HG02938 (cell line): Measurements from ENCODE around the gene DHRS7B.
"Not testable (repeated sequence)": the region's sequence is repeated elsewhere in the genome, so short reads cannot be mapped to it uniquely, and the experiment has no call there.

ENCODE experiments used
- ATAC-seq: cut with Tn5 transposase; IDR thresholded peaks from one replicate; pipeline ENCODE4 v1.9.1; 2021; ENCODE audit warnings: mild to moderate bottlenecking, moderate library complexity; ENCODE audit not compliant: unreplicated experiment

DHRS7B gene

GRCh38 chr17:21176773-21177395, 50.1 kb downstream of the DHRS7B start:
- ATAC-seq = no peak

- ATAC-seq = no peak
These were observed 50.6 kb downstream of the DHRS7B start for GRCh38 chr17:21177401-21177800.

GRCh38 chr17:21177854-21178600, 51.3 kb downstream of the DHRS7B start:
- no peak for ATAC-seq

DNA sequence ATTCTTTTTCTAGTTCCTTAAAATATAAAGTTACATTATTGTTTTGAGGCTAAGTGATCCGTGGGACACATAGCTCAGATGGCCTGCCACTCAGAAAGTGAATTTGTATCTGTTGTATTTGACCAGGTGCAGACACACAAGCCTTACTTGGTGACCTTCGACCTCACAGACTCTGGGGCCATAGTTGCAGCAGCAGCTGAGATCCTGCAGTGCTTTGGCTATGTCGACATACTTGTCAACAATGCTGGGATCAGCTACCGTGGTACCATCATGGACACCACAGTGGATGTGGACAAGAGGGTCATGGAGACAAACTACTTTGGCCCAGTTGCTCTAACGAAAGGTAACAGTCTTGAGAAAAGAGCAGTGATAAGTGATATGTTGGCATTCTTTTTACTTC, 56.7 kb downstream of the DHRS7B start:
- ATAC-seq = no peak

- ATAC-seq = no peak
These were observed 57.8 kb downstream of the DHRS7B start for GRCh38 chr17:21184570-21184969.

DNA sequence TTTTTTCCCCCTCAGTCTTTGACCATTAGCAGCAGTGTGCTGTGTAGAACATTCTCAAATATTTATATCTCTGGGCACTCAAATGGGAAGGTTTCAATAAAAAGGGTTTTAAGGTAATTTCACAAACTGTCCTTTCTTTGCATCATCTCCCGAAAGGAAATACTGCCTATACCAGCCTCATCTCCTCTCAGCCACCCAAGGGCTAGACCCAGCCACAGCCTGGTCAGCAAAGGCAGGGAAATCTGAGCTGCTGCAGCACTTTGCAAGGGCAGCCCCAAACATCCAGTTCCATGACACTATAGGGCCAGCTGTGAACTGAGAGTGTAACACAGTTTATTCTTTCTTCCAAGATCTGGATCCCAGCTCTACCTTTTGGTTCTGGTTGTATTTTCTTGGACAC, 58.3 kb downstream of the DHRS7B start:
- no peak for ATAC-seq

- no peak for ATAC-seq
These were observed 59.8 kb downstream of the DHRS7B start for GRCh38 chr17:21186399-21187187.

DNA sequence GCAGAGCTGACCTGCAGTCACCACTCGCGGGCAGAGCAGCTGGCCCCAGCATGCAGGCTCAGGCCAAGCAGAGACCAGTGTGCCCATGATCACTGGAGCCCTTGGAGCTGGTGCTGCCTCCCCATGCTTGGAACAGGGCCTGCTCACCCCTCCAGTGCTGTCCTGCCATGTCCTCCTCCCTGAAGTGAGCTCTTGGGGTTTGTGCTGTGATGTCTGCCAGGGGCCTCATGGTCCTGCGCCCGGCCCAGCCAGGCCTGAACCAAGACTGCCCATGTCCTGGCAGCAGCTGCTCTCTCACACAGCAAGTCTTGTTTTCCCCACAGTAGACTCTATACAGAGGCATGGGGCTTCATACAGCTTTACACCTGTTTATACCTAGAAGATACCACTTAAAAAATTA, 62.6 kb downstream of the DHRS7B start:
- no peak for ATAC-seq

DNA sequence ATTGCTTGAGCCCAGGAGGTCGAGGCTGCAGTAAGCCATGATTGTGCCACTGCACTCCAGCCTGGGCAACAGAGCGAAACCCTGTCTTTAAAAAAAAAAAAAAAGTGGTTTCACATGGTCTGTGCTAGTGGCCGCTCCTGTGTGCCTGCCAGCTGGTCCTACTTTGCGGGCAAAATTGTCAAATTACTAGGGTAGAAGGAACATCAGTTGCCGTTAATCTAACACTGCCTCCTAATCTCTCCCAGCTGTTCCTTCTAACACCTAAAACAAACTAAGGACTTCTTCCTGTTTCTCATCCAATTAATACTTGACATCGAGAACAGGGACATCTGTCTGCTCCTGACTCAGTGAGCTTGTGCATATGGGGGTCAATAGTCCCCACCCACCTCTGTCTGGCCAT, 63.3 kb downstream of the DHRS7B start:
- ATAC-seq = no peak

DNA sequence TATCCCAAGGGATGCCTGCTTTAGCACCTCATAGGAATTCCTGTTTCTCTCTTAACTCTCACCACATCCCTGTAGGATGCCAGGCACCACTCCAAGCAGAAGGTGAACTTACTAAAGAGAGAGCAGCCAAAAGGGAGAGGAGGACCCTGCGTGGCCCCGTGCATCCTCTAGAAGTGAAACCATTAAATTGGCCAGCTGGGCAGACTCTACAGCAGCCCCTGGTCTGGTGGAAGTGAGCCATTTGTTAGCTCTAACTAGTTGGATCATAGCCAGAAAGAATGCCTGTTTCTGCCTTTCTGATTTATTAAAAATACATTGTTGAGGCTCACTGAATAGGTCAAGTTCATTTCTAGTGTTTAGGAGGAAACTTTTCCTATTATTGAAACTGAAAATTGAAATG, 64.9 kb downstream of the DHRS7B start:
- no peak for ATAC-seq

GRCh38 chr17:21192414-21192813, 65.7 kb downstream of the DHRS7B start:
- ATAC-seq = not testable (repeated sequence)

- ATAC-seq = no peak
These were observed 66.3 kb downstream of the DHRS7B start for GRCh38 chr17:21193031-21193430.

DNA sequence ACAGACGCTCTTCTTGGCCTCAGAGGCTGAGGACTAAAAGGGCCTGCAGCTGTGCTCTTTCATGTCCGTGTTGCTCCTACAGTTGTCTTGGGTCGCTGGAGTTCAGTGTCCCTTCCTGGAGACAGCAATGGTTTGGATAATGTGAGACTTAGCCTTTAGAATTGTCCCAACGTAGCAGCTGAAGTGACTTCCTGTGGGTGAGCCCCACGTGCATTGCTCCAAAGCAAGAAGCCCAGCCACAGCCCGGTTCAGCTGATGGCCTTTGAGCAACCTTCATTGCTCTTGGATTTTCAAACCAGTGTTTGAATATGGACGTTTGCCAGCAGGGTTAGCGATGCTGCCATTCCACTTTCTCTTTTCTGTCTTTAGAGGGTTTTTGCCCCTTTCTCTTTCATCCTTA, 67.5 kb downstream of the DHRS7B start:
- ATAC-seq = no peak

GRCh38 chr17:21194703-21195102, 67.9 kb downstream of the DHRS7B start:
- no peak for ATAC-seq

DNA sequence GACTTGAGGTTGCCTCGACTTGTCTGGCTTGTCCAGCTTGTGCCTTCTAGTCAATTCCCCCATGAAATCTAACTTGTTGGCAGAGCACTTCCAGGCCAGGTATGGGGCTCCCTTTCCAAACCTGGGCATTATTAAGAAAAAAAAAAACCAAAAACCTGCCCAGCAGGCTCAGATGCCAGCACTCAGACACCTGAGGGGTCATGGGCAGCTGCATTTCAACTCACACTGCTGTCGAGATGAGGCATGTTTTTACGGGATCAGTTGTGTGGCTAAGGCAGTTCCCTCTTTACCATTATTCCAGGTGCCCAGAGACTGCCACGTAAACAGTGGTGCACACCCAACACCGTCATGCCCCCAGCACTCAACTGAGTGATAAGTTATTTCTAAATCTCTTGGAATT, 69.4 kb downstream of the DHRS7B start:
- ATAC-seq = no peak

DNA sequence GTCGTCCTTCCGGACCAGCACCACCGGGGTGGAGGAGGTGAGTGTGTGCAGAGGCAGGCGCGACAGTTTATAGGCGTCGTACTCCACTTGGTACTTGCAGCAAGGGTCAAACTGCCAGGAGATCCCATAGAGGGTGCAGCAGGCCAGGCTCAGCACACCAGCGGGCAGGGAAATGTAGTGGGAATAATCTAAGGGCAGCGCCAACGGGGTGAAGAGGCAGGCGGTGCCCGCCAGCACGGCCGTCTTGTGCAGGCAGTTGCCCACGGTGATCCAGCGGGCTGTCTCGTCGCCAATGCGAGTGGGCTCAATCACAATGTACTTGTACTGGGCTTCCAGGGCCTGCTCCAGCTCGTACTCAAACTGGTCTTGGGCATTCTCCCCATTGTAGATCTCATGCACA, 71.6 kb downstream of the DHRS7B start:
- no peak for ATAC-seq

GRCh38 chr17:21199311-21199710, 72.5 kb downstream of the DHRS7B start:
- no peak for ATAC-seq

DNA sequence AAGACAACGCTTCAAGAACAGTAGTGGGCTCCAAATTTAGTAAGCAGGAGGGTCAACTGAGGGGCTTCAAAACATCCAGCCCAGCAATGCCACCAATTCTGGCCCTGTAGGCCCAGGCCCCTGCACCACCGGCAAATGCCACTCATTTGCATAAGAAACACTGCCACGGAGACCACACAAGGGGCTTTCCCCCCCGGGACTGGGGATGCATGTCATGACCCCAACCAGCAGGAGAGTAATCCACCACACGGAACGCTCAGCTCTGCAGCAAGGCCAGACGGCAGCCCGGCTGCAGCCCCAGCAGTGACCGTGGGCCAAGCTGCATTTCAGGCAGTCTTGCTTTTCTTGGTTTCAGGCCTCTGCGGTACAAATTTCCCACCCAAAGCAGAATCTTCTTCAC, 73.1 kb downstream of the DHRS7B start:
- no peak for ATAC-seq

GRCh38 chr17:21200590-21201297, 74.0 kb downstream of the DHRS7B start:
- ATAC-seq = no peak

DNA sequence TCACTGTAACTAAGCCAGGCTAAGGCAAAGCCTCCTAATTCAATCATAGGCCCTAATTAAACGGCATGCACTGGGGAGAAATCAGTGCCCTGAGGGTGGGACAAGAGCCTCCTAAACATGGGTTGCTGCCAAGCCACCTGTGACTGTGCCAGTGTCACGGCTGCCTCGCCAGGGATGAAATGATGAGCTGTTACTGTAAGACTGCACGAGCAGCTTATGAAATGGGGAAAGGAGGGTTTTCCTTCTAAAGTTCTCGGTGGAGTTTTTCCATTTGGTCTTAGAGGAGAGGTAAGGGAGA, 74.5 kb downstream of the DHRS7B start:
- no peak for ATAC-seq

DNA sequence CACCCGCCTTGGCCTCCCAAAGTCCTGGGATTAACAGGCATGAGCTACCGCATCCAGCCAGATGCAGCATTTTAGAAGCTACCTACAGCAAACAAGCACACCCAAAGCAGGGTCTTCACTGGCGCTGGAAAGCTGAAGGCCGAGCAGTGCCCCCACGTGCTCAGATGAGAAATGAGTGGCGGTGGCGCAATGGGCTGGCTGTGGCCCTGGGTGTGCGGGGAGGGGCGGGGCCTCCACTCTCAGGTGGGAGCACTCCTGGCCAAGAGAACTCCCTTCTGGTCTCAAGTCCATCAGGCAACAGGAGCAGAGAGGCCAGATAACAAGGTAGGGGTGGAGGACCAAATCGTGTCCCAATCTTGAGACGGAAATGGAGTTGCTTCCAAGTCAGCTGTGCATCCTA, 75.1 kb downstream of the DHRS7B start:
- ATAC-seq = no peak

DNA sequence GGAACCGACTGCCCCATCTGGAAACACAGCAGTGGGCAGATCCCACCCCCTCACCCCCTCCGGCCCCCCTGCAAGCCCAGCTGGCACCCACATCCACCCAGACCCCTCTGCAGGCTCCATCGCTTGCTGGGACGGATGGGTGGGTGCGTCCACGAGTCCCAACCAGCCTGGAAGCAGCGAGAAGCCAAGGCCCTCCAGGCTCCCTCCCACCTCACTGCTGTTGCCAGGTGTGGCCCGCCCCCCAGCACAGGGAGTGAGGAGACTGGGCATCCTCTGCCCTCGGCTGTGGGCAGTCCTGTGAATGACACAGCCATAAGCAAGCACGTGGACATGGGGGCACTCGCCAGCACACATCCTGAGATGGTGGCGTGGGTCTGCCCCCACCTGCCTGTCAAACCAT, 75.7 kb downstream of the DHRS7B start:
- no peak for ATAC-seq
